Loucy (cell line): Measurements from ENCODE around the gene PRRX2.

Source experiments
- CTCF ChIP-seq: fragments of 200-600 bp; sonication (generic); conservative IDR thresholded peaks from 2 replicates; pipeline ENCODE4 v1.5.1; 2014; ENCODE audit warnings: mild to moderate bottlenecking, antibody characterized with exemption, low read length
- EZH2phosphoT487 ChIP-seq: fragments of 200-600 bp; IDR thresholded peaks from 2 replicates; pipeline ENCODE4 v1.6.1; 2018; ENCODE audit warnings: antibody characterized with exemption, mild to moderate bottlenecking, moderate library complexity, borderline replicate concordance

GRCh38 chr9:129712634-129713401 is 47.4 kb downstream of the PRRX2 start:
- TF ChIP-seq CTCF (no peak), EZH2phosphoT487 (no peak)
